Upper lobe of left lung (tissue), 6 donors: ENCODE results near the gene LSR. TPM values are rescaled to one million over a fixed set of nuclear protein-coding genes. Genes with fewer than 3 reads are reported as not detected.
A peak's percentile ranks its signal among the peaks of the same experiment; 100 is the strongest.
"Not testable (repeated sequence)": the region's sequence is repeated elsewhere in the genome, so short reads cannot be mapped to it uniquely, and the experiment has no call there.

Source experiments
- ATAC-seq, 2 donors: fragments of 200-7000 bp; cut with Tn5 transposase; one replicate each; pipeline ENCODE4 v1.9.1; 2022; ENCODE audit warnings: mild to moderate bottlenecking in 2 of 2, moderate library complexity in 2 of 2; ENCODE audit not compliant: low FRiP score in 2 of 2
- DNase-seq, 2 donors: peaks; one replicate each; pipeline ENCODE4 v3.0.0-alpha.2; 2019 to 2020
- H3K27ac ChIP-seq, 4 donors: fragments of 200-600 bp; sonication (generic); one replicate each; pipeline ENCODE4 v1.5.1; 2016 to 2019
- H3K27me3 ChIP-seq, 4 donors: fragments of 200-600 bp; sonication (generic); one replicate each; pipeline ENCODE4 v1.5.1; 2017 to 2019
- H3K36me3 ChIP-seq, 4 donors: fragments of 200-600 bp; sonication (generic); one replicate each; pipeline ENCODE4 v1.5.1; 2016 to 2019
- H3K4me1 ChIP-seq, 4 donors: fragments of 200-600 bp; sonication (generic); one replicate each; pipeline ENCODE4 v1.5.1; 2018 to 2019
- H3K4me3 ChIP-seq, 4 donors: fragments of 200-600 bp; sonication (generic); one replicate each; pipeline ENCODE4 v1.5.1; 2017 to 2019; ENCODE audit warnings: mild to moderate bottlenecking in 2 of 4, moderate library complexity in 1 of 4
- H3K9me3 ChIP-seq, 4 donors: fragments of 200-600 bp; sonication (generic); one replicate each; pipeline ENCODE4 v1.5.1; 2018 to 2019
- EP300 ChIP-seq, 4 donors: sonication (generic); formaldehyde crosslinking; IDR thresholded peaks; one replicate each; pipeline ENCODE4 v1.5.1; 2017; ENCODE audit warnings: antibody characterized with exemption in 4 of 4, control low read depth in 2 of 4
- POLR2A ChIP-seq, 4 donors: fragments of 450-650 bp; IDR thresholded peaks; one replicate each; pipeline ENCODE4 v1.5.1; 2016 to 2017; ENCODE audit warnings: antibody characterized with exemption in 4 of 4, mild to moderate bottlenecking in 2 of 4
- POLR2AphosphoS5 ChIP-seq, 2 donors: sonication (generic); formaldehyde crosslinking; IDR thresholded peaks; one replicate each; pipeline ENCODE4 v1.5.1; 2017; ENCODE audit warnings: antibody characterized with exemption in 2 of 2
- WGBS, 2 donors: methylation state at CpG; one replicate each; pipeline ENCODE4 v1.1.5; 2017 to 2018; 5-methylcytosine and 5-hydroxymethylcytosine counted together
- total RNA-seq, 6 donors: library from RNA; depleted of rRNA in 4 of 6; stranded (reverse); fragments of >200 nt in 4 of 6; gene quantifications; one replicate each; pipeline versions ENCODE4 v1.1.0 to v1.2.1, GENCODE V29; 2016 to 2021
- TF ChIP-seq, protein P1 (sequence below), 6 experiments: fragments of 450-650 bp in 4 of 6; fragments of 200-600 bp in 2 of 6; sonication (generic) in 2 of 6; IDR thresholded peaks; one replicate each; pipeline ENCODE4 v1.5.1; 2016 to 2019; ENCODE audit warnings: antibody characterized with exemption in 6 of 6
- donor health status: DM: no; HTN: no; CAD: no; lungs with moderate emphysema.
- donor health status: DM: no; HTN: yes; CAD: no; lungs with severe emphysema.

LSR gene
- total RNA-seq, 6 donors from 2014 or later = 54.5 to 151 (median 76.5) TPM

DNA sequence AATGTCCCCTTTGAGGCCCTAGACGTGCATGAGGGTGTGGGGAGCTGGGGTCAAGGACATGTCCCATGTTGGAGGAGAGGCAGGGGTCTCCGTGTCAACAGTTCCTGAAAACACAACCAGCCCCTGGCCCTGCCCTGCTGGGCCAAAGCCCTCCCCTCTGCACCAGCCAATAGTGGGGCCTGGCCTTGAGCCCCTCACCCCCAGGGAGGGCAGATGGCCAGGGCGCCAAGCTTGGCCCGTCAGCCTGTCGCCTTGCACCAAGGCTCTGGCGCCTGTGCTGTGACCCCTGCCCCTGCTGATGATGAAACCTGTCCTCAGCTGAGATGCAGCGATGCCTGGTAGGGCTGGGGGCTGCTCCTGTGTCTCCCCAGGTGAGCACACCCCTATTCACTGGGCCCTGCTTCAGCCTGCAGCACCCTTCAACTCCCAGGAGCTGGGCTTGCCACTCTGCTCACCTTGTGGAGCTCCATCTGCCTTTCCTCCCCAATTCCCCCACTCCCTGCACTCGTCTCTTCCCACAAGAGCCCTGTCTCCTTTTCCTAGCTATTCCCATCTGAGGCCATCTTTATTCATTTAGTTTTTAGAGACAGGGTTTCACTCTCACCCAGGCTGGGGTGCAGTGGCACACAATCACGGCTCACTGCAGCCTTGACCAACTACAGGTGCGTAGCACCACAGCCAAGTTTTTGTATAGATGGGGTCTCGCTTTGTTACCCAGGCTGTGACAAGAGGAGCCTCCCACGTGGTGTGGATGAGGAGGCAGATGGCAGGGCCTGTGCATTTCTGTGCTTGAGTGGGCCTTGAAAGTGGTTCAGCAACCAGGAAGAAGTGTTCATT is 31.4 kb downstream of the LSR start:
- peaks cover 0 to 12% (median 8%) of the 10 kb centered on the region in 4 donors for H3K4me1 ChIP-seq
- H3K36me3 ChIP-seq = peaks cover 12 to 48% (median 38%) of the 10 kb centered on the region in 4 donors
- no peak overlapping the region for H3K4me3 ChIP-seq
- TF ChIP-seq POLR2A (IDR thresholded peaks at IDR 0.05) = no peak
- TF ChIP-seq, protein P1, sequence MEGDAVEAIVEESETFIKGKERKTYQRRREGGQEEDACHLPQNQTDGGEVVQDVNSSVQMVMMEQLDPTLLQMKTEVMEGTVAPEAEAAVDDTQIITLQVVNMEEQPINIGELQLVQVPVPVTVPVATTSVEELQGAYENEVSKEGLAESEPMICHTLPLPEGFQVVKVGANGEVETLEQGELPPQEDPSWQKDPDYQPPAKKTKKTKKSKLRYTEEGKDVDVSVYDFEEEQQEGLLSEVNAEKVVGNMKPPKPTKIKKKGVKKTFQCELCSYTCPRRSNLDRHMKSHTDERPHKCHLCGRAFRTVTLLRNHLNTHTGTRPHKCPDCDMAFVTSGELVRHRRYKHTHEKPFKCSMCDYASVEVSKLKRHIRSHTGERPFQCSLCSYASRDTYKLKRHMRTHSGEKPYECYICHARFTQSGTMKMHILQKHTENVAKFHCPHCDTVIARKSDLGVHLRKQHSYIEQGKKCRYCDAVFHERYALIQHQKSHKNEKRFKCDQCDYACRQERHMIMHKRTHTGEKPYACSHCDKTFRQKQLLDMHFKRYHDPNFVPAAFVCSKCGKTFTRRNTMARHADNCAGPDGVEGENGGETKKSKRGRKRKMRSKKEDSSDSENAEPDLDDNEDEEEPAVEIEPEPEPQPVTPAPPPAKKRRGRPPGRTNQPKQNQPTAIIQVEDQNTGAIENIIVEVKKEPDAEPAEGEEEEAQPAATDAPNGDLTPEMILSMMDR (IDR thresholded peaks at IDR 0.05) = no peak
- TF ChIP-seq POLR2AphosphoS5 (IDR thresholded peaks at IDR 0.05) = no peak
- no peak for TF ChIP-seq EP300 (IDR thresholded peaks at IDR 0.05)
- H3K27me3 ChIP-seq = no peaks in the 10 kb centered on the region
- no peak for ATAC-seq
- no peaks in the 10 kb centered on the region for H3K9me3 ChIP-seq
- DNase-seq = peak in 1 of 2 donors; percentile 69
- WGBS, 2 donors = 76 to 78% methylated on average over 6 to 12 of the region's 12 CpGs
- no peak overlapping the region for H3K27ac ChIP-seq

DNA sequence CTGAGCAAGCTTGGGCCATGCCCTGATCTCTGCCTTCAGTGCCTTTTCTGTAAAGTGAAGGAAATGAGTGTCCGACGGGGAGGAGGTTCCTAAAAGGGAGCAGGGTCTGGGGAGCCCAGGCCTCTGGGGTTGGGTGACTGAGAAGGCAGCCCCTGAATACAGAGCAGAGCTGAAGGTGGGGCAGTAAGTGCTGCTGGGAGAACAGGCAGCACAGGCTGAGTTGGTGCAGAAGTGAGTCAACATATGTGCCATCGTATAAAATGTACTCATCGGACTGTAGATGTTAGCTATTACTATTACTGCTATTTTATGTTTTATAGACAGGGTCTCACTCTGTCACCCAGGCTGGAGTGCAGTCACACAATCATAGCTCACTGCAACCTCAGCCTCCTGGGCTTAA is 32.5 kb downstream of the LSR start:
- no peak overlapping the region for H3K27ac ChIP-seq

DNA sequence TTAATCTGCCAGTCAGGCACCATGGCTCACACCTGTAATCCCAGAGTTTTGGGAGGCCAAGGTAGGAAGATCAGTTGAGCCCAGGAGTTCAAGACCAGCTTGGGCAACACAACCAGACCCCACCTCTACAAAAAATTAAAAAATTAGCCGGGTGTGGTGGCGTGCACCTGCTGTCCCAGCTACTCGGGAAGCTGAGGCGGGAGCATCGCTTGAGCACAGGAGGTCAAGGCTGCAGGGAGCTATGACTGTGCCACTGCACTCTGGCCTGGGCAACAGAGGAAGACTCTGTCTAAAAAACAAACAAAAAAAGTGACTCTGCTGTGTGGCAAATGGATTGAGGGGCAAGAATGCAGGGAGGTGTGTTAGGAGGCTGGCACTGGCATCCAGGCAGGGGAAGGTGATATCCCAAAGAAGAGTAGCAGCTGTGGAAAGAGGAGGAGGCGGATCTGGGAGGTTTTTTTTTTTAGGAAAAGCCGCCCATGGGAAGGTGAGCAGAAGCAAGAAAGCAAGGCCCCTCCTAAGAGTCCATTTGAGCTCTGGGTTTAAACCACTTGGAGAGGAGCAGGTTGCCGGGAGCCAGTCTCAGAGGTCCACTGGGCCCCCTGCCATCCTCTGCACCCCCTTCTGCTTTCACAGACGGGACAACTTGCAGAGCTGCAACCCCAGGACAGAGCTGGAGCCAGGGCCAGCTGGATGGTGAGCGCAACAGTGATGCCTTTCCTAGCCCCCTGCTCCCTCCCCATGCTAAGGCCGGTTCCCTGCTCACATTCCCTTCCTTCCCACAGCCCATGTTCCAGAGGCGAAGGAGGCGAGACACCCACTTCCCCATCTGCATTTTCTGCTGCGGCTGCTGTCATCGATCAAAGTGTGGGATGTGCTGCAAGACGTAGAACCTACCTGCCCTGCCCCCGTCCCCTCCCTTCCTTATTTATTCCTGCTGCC is 35.6 kb downstream of the LSR start:
- no peak overlapping the region for H3K27ac ChIP-seq
- H3K4me3 ChIP-seq = no peak overlapping the region
- WGBS, 2 donors = 70 to 75% methylated on average over 15 to 17 of the region's 17 CpGs
- TF ChIP-seq POLR2AphosphoS5 (IDR thresholded peaks at IDR 0.05) (no peak), POLR2A (IDR thresholded peaks at IDR 0.05) (no peak), EP300 (IDR thresholded peaks at IDR 0.05) (no peak)
- TF ChIP-seq, protein P1 (IDR thresholded peaks at IDR 0.05) = no peak
- no peak for ATAC-seq
- H3K27me3 ChIP-seq = no peaks in the 10 kb centered on the region
- H3K4me1 ChIP-seq = peaks cover 0 to 12% (median 8%) of the 10 kb centered on the region in 4 donors
- no peaks in the 10 kb centered on the region for H3K9me3 ChIP-seq
- no peak for DNase-seq
- peaks cover 0 to 7% (median 4%) of the 10 kb centered on the region in 4 donors for H3K36me3 ChIP-seq

More for the DNA sequence above, 32.5 kb downstream of the LSR start:
- no peak overlapping the region for H3K4me3 ChIP-seq
- peaks cover 0 to 12% (median 8%) of the 10 kb centered on the region in 4 donors for H3K4me1 ChIP-seq
- TF ChIP-seq, protein P1 (IDR thresholded peaks at IDR 0.05) = no peak
- TF ChIP-seq POLR2A (IDR thresholded peaks at IDR 0.05) (no peak), POLR2AphosphoS5 (IDR thresholded peaks at IDR 0.05) (no peak), EP300 (IDR thresholded peaks at IDR 0.05) (no peak)
- H3K9me3 ChIP-seq = no peaks in the 10 kb centered on the region
- DNase-seq (no peak), ATAC-seq (no peak)
- no peaks in the 10 kb centered on the region for H3K27me3 ChIP-seq
- peaks cover 11 to 37% (median 30%) of the 10 kb centered on the region in 4 donors for H3K36me3 ChIP-seq
- WGBS, 2 donors = 61 to 68% methylated on average over 4 of the region's 4 CpGs

DNA sequence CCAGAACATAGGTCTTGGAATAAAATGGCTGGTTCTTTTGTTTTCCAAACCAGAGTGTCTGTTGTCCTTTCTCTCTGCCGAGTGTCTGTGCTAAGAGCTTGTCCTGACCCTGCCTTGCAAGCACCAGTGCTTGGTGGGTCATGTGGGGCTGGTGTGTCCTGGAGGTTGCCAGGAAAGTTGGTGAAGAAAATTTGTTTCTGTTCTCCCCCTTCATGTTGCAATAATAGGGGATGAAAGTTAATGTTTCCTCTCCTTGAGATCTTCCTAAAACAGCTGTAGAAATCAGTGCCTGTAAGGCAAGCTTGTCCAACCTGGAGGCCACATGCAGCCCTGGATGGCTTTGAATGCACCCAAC is 36.3 kb downstream of the LSR start:
- Histone ChIP-seq H3K4me1 (peaks cover 0 to 10% (median 6%) of the 10 kb centered on the region in 4 donors), H3K27me3 (no peaks in the 10 kb centered on the region), H3K4me3 (no peak overlapping the region), H3K9me3 (no peaks in the 10 kb centered on the region), H3K36me3 (peaks cover 0 to under 1% (median 0%) of the 10 kb centered on the region in 4 donors), H3K27ac (no peak overlapping the region)
- TF ChIP-seq POLR2AphosphoS5 (IDR thresholded peaks at IDR 0.05) = no peak
- peak in 1 of 4 donors; percentile 41 for TF ChIP-seq POLR2A (IDR thresholded peaks at IDR 0.05)
- TF ChIP-seq, protein P1 (IDR thresholded peaks at IDR 0.05) = no peak
- TF ChIP-seq EP300 (IDR thresholded peaks at IDR 0.05) = no peak
- WGBS, 2 donors = 33 to 50% methylated on average over 1 of the region's 1 CpG
- DNase-seq (no peak), ATAC-seq (no peak)

DNA sequence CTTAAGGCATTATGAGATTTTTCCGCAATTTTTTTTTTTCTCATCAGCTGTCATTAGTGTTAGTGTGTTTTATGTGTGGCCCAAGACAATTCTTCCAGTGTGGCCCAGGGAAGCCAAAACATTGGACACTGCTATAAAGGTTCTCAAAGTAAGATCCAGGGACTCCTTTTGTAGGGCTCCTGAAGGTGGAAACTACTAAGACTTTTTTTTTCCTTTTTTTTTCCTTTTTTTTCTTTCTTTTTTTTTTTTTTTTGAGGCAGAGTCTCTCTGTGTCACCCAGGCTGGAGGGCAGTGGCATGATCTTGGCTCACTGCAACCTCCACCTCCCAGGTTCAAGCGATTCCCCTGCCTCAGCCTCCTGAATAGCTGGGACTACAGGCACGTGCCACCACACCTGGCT is 36.7 kb downstream of the LSR start:
- ATAC-seq, H3K4me3 ChIP-seq, H3K9me3 ChIP-seq, H3K27ac ChIP-seq, H3K4me1 ChIP-seq, H3K27me3 ChIP-seq, DNase-seq, H3K36me3 ChIP-seq: not testable (repeated sequence)
- 89 to 98% methylated on average over 3 of the region's 3 CpGs for WGBS, 2 donors

DNA sequence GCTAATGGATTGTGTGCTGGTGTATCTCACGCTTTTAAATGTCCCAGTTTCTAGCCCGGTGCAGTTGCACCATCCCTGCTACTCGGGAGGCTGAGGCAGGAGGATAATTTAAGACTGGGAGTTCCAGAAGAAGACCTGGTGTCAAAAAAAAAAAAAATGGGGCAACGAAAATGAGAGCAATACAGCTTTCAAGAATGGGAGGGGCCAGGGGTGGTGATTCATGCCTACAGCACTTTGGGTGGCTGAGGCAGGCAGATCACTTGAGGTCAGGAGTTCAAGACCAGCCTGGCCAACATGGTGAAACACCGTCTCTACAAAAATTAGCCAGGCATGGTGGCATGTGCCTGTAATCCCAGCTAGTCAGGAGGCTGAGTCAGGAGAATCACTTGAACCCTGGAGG is 37.3 kb downstream of the LSR start:
- 79 to 85% methylated on average over 5 of the region's 5 CpGs for WGBS, 2 donors
- not testable (repeated sequence) for ATAC-seq

More for the DNA sequence above, 37.3 kb downstream of the LSR start:
- not testable (repeated sequence) for H3K9me3 ChIP-seq, H3K36me3 ChIP-seq, DNase-seq, H3K27me3 ChIP-seq, H3K27ac ChIP-seq, H3K4me1 ChIP-seq, H3K4me3 ChIP-seq
